Ishikawa (cell line): ENCODE measurements around the gene FADS1.

Experiments used
- CEBPB ChIP-seq: IDR thresholded peaks from 2 replicates; pipeline ENCODE4 v1.6.1; 2012
- FOXM1 ChIP-seq: IDR thresholded peaks from 2 replicates; pipeline ENCODE4 v1.6.1; 2012; ENCODE audit warnings: low read depth, borderline replicate concordance
- RAD21 ChIP-seq: IDR thresholded peaks from 2 replicates; pipeline ENCODE4 v1.6.1; 2012; ENCODE audit warnings: low read depth
- TAF1 ChIP-seq: IDR thresholded peaks from 2 replicates; pipeline ENCODE4 v1.6.1; 2012; ENCODE audit warnings: low read depth, mild to moderate bottlenecking
- TCF12 ChIP-seq: IDR thresholded peaks from 2 replicates; pipeline ENCODE4 v1.6.1; 2012; ENCODE audit warnings: low read depth
- TF ChIP-seq, protein P1 (sequence below): IDR thresholded peaks from 2 replicates; pipeline ENCODE4 v1.6.1; 2012; ENCODE audit warnings: low read depth, mild to moderate bottlenecking
- TF ChIP-seq, protein P2 (sequence below): IDR thresholded peaks from 2 replicates; pipeline ENCODE4 v1.6.1; 2012

GRCh38 chr11:61861634-61862033, 44.8 kb upstream of the FADS1 start:
- TF ChIP-seq, protein P1, sequence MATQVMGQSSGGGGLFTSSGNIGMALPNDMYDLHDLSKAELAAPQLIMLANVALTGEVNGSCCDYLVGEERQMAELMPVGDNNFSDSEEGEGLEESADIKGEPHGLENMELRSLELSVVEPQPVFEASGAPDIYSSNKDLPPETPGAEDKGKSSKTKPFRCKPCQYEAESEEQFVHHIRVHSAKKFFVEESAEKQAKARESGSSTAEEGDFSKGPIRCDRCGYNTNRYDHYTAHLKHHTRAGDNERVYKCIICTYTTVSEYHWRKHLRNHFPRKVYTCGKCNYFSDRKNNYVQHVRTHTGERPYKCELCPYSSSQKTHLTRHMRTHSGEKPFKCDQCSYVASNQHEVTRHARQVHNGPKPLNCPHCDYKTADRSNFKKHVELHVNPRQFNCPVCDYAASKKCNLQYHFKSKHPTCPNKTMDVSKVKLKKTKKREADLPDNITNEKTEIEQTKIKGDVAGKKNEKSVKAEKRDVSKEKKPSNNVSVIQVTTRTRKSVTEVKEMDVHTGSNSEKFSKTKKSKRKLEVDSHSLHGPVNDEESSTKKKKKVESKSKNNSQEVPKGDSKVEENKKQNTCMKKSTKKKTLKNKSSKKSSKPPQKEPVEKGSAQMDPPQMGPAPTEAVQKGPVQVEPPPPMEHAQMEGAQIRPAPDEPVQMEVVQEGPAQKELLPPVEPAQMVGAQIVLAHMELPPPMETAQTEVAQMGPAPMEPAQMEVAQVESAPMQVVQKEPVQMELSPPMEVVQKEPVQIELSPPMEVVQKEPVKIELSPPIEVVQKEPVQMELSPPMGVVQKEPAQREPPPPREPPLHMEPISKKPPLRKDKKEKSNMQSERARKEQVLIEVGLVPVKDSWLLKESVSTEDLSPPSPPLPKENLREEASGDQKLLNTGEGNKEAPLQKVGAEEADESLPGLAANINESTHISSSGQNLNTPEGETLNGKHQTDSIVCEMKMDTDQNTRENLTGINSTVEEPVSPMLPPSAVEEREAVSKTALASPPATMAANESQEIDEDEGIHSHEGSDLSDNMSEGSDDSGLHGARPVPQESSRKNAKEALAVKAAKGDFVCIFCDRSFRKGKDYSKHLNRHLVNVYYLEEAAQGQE, result no peak
- no peak for TF ChIP-seq TCF12
- TF ChIP-seq, protein P2, sequence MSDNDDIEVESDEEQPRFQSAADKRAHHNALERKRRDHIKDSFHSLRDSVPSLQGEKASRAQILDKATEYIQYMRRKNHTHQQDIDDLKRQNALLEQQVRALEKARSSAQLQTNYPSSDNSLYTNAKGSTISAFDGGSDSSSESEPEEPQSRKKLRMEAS, result no peak
- no peak for TF ChIP-seq TAF1
- TF ChIP-seq FOXM1, result no peak
- TF ChIP-seq CEBPB, result no peak
- TF ChIP-seq RAD21, result no peak
